Esophagus squamous epithelium (tissue), 4 donors: ENCODE measurements around the gene HSPB3.

Source experiments
- POLR2A ChIP-seq, 4 donors: fragments of 450-650 bp; IDR thresholded peaks; one replicate each; pipeline ENCODE4 v1.6.1; 2017; ENCODE audit warnings: antibody characterized with exemption in 4 of 4, mild to moderate bottlenecking in 4 of 4, moderate library complexity in 3 of 4
- TF ChIP-seq, protein P1 (sequence below), 6 experiments: fragments of 450-650 bp in 4 of 6; fragments of 200-600 bp in 2 of 6; sonication (generic) in 2 of 6; IDR thresholded peaks; one replicate each; pipeline ENCODE4 v1.5.1; 2016 to 2019; ENCODE audit warnings: antibody characterized with exemption in 6 of 6, mild to moderate bottlenecking in 4 of 6, moderate library complexity in 4 of 6

DNA sequence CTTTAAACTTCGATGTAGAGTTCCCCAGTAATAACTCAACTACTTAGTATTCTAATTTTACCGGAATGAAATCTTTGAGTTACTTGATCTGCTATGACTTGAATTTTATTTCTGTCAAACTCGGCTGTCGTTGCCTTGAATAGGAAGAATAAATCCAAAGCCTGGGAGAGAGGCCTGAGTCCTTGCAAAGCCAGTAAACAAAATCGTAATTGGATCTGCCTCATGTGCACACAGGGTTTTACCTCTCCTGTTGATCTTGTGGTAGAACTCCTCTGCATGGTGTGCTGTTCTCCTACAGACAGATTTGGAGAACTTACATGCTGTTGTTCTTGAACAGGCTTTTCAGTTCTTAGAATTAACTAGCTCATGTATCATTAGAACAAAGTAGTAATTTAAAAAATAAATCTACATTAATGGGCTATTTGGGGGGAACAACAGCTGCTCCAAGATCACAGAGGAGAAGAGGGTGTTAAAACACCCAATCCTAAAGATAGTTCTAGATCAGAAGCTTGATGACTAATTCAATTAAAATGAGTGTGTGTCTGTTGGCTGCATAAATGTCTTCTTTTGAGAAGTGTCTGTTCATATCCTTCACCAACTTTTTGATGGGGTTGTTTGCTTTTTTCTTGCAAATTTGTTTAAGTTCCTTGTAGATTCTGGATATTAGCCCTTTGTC lies 28.9 kb downstream of the HSPB3 start:
- TF ChIP-seq, protein P1, sequence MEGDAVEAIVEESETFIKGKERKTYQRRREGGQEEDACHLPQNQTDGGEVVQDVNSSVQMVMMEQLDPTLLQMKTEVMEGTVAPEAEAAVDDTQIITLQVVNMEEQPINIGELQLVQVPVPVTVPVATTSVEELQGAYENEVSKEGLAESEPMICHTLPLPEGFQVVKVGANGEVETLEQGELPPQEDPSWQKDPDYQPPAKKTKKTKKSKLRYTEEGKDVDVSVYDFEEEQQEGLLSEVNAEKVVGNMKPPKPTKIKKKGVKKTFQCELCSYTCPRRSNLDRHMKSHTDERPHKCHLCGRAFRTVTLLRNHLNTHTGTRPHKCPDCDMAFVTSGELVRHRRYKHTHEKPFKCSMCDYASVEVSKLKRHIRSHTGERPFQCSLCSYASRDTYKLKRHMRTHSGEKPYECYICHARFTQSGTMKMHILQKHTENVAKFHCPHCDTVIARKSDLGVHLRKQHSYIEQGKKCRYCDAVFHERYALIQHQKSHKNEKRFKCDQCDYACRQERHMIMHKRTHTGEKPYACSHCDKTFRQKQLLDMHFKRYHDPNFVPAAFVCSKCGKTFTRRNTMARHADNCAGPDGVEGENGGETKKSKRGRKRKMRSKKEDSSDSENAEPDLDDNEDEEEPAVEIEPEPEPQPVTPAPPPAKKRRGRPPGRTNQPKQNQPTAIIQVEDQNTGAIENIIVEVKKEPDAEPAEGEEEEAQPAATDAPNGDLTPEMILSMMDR (IDR thresholded peaks at IDR 0.05), result no peak
- TF ChIP-seq POLR2A (IDR thresholded peaks at IDR 0.05), result no peak
